Stimulated activated memory B cell treated with anti-CD40 and anti-IgM and Interleukin-4, amounts not matched to agents 10 μg/mL and 1 μg/mL and 100 μg/mL, for 72 hours (primary cell): ENCODE results near the gene RAB1B.
"Not testable (repeated sequence)": the region's sequence is repeated elsewhere in the genome, so short reads cannot be mapped to it uniquely, and the experiment has no call there.

Experiments used
- ATAC-seq: fragments of 150-1000 bp; cut with Tn5 transposase; 2 replicates; pipeline ENCODE4 v1.10.0; 2021
- H3K27ac Mint-ChIP-seq: one replicate; pipeline ENCODE4 v1.8.0; 2022; ENCODE audit warnings: mild to moderate bottlenecking, mixed read lengths
- H3K27me3 Mint-ChIP-seq: one replicate; pipeline ENCODE4 v1.8.0; 2022; ENCODE audit warnings: mixed read lengths
- H3K36me3 Mint-ChIP-seq: one replicate; pipeline ENCODE4 v1.8.0; 2022; ENCODE audit warnings: mixed read lengths
- H3K4me1 Mint-ChIP-seq: one replicate; pipeline ENCODE4 v1.8.0; 2022; ENCODE audit warnings: mixed read lengths
- H3K4me3 Mint-ChIP-seq: one replicate; pipeline ENCODE4 v1.8.0; 2022; ENCODE audit warnings: mild to moderate bottlenecking, moderate library complexity, mixed read lengths
- H3K9me3 Mint-ChIP-seq: one replicate; pipeline ENCODE4 v1.8.0; 2022; ENCODE audit warnings: mixed read lengths

Gene RAB1B

GRCh38 chr11:66312549-66313320 lies 44.3 kb downstream of the RAB1B start:
- H3K4me3 Mint-ChIP-seq, result peak overlapping the region; percentile 87
- H3K4me1 Mint-ChIP-seq, result peaks cover 26% of the 10 kb centered on the region
- no peaks in the 10 kb centered on the region for H3K9me3 Mint-ChIP-seq
- H3K27me3 Mint-ChIP-seq, result no peaks in the 10 kb centered on the region
- H3K36me3 Mint-ChIP-seq, result no peaks in the 10 kb centered on the region
- ATAC-seq, result peak; percentile 86
- H3K27ac Mint-ChIP-seq, result peak overlapping the region; percentile 84

GRCh38 chr11:66313321-66314185 lies 45.1 kb downstream of the RAB1B start:
- no peak for ATAC-seq
- Mint-ChIP-seq H3K36me3 (no peaks in the 10 kb centered on the region), H3K9me3 (no peaks in the 10 kb centered on the region), H3K4me1 (peaks cover 34% of the 10 kb centered on the region), H3K27me3 (no peaks in the 10 kb centered on the region), H3K27ac (peak overlapping the region; percentile 84), H3K4me3 (peak overlapping the region; percentile 87)

- Mint-ChIP-seq H3K4me1 (peaks cover 40% of the 10 kb centered on the region), H3K9me3 (no peaks in the 10 kb centered on the region), H3K36me3 (no peaks in the 10 kb centered on the region), H3K27me3 (no peaks in the 10 kb centered on the region), H3K4me3 (peak overlapping the region; percentile 60), H3K27ac (peak overlapping the region; percentile 84)
- no peak for ATAC-seq
These were observed 45.7 kb downstream of the RAB1B start for GRCh38 chr11:66314186-66314501.

GRCh38 chr11:66314561-66315497 lies 46.4 kb downstream of the RAB1B start:
- no peaks in the 10 kb centered on the region for H3K36me3 Mint-ChIP-seq
- H3K9me3 Mint-ChIP-seq, result no peaks in the 10 kb centered on the region
- ATAC-seq, result no peak
- H3K27me3 Mint-ChIP-seq, result no peaks in the 10 kb centered on the region
- H3K27ac Mint-ChIP-seq, result peak overlapping the region; percentile 84
- H3K4me1 Mint-ChIP-seq, result peaks cover 45% of the 10 kb centered on the region
- no peak overlapping the region for H3K4me3 Mint-ChIP-seq

- Mint-ChIP-seq H3K27ac (peak overlapping the region; percentile 52), H3K9me3 (no peaks in the 10 kb centered on the region), H3K36me3 (no peaks in the 10 kb centered on the region), H3K4me3 (no peak overlapping the region), H3K4me1 (peaks cover 45% of the 10 kb centered on the region), H3K27me3 (no peaks in the 10 kb centered on the region)
- ATAC-seq, result no peak
These were observed 47.1 kb downstream of the RAB1B start for GRCh38 chr11:66315498-66315885.

- no peak overlapping the region for H3K27ac Mint-ChIP-seq
- ATAC-seq, result no peak
- H3K4me3 Mint-ChIP-seq, result no peak overlapping the region
- peaks cover 45% of the 10 kb centered on the region for H3K4me1 Mint-ChIP-seq
- H3K27me3 Mint-ChIP-seq, result no peaks in the 10 kb centered on the region
- H3K36me3 Mint-ChIP-seq, result no peaks in the 10 kb centered on the region
- H3K9me3 Mint-ChIP-seq, result no peaks in the 10 kb centered on the region
These were observed 47.7 kb downstream of the RAB1B start for GRCh38 chr11:66315921-66316811.

GRCh38 chr11:66316849-66317251 lies 48.4 kb downstream of the RAB1B start, which contains the start of gene CD248:
Gene CD248, minus strand, starts transcription at chr11:66317044. Its CDS starts 17 bp downstream, at chr11:66317027.
- no peak for ATAC-seq
- H3K4me3 Mint-ChIP-seq, result peak within 1 kb of the TSS; percentile 48
- no peaks in the 10 kb centered on the region for H3K36me3 Mint-ChIP-seq
- peak within 1 kb of the TSS; percentile 83 for H3K27ac Mint-ChIP-seq
- peaks cover 41% of the 10 kb centered on the region for H3K4me1 Mint-ChIP-seq
- H3K27me3 Mint-ChIP-seq, result no peaks in the 10 kb centered on the region
- H3K9me3 Mint-ChIP-seq, result no peaks in the 10 kb centered on the region

GRCh38 chr11:66317322-66317722 lies 48.9 kb downstream of the RAB1B start:
- H3K4me3 Mint-ChIP-seq, result peak overlapping the region; percentile 48
- no peaks in the 10 kb centered on the region for H3K27me3 Mint-ChIP-seq
- H3K36me3 Mint-ChIP-seq, result no peaks in the 10 kb centered on the region
- H3K27ac Mint-ChIP-seq, result peak overlapping the region; percentile 83
- no peaks in the 10 kb centered on the region for H3K9me3 Mint-ChIP-seq
- peaks cover 39% of the 10 kb centered on the region for H3K4me1 Mint-ChIP-seq
- ATAC-seq, result no peak

GRCh38 chr11:66317723-66318599 lies 49.5 kb downstream of the RAB1B start:
- Mint-ChIP-seq H3K36me3 (no peaks in the 10 kb centered on the region), H3K9me3 (no peaks in the 10 kb centered on the region), H3K27me3 (no peaks in the 10 kb centered on the region), H3K4me1 (peaks cover 39% of the 10 kb centered on the region), H3K4me3 (peak overlapping the region; percentile 48), H3K27ac (peak overlapping the region; percentile 83)
- ATAC-seq, result peak; percentile 67

- Mint-ChIP-seq H3K27me3 (no peaks in the 10 kb centered on the region), H3K27ac (peak overlapping the region; percentile 83), H3K4me1 (peaks cover 38% of the 10 kb centered on the region), H3K9me3 (no peaks in the 10 kb centered on the region), H3K4me3 (no peak overlapping the region), H3K36me3 (no peaks in the 10 kb centered on the region)
- ATAC-seq, result no peak
These were observed 50.1 kb downstream of the RAB1B start for GRCh38 chr11:66318600-66318970.

GRCh38 chr11:66320289-66320688 lies 51.9 kb downstream of the RAB1B start:
- not testable (repeated sequence) for ATAC-seq, H3K27me3 Mint-ChIP-seq, H3K36me3 Mint-ChIP-seq, H3K9me3 Mint-ChIP-seq, H3K27ac Mint-ChIP-seq, H3K4me3 Mint-ChIP-seq
- H3K4me1 Mint-ChIP-seq, result peaks cover 29% of the 10 kb centered on the region

GRCh38 chr11:66320748-66321147 lies 52.3 kb downstream of the RAB1B start:
- not testable (repeated sequence) for H3K27ac Mint-ChIP-seq, H3K27me3 Mint-ChIP-seq, ATAC-seq, H3K4me3 Mint-ChIP-seq, H3K36me3 Mint-ChIP-seq, H3K9me3 Mint-ChIP-seq
- peaks cover 27% of the 10 kb centered on the region for H3K4me1 Mint-ChIP-seq

GRCh38 chr11:66321606-66322005 lies 53.2 kb downstream of the RAB1B start:
- Mint-ChIP-seq H3K27me3 (no peaks in the 10 kb centered on the region), H3K9me3 (no peaks in the 10 kb centered on the region), H3K4me3 (no peak overlapping the region), H3K36me3 (no peaks in the 10 kb centered on the region), H3K4me1 (peaks cover 32% of the 10 kb centered on the region), H3K27ac (no peak overlapping the region)
- no peak for ATAC-seq
